Heart left ventricle (tissue), 16 donors: ENCODE measurements around the gene DHCR24. TPM values are rescaled to one million over a fixed set of nuclear protein-coding genes. Genes with fewer than 3 reads are reported as not detected.

Source experiments
- ATAC-seq, 4 donors: fragments of 200-7000 bp; cut with Tn5 transposase; one replicate each; pipeline ENCODE4 v1.9.1; 2020 to 2022; ENCODE audit warnings: moderate library complexity in 4 of 4, mild to moderate bottlenecking in 3 of 4, moderate number of reproducible peaks in 1 of 4
- DNase-seq, 5 donors: peaks; one replicate each; pipeline ENCODE4 v3.0.0-alpha.2; 2020
- H3K27ac ChIP-seq, 12 donors: fragments of 200-600 bp; sonication (generic) in 4 of 12; one replicate each; pipeline versions ENCODE4 v1.5.0 to v1.8.0; 2016 to 2022; ENCODE audit warnings: mild to moderate bottlenecking in 2 of 12
- H3K27me3 ChIP-seq, 9 donors: fragments of 200-600 bp; sonication (generic) in 2 of 9; one replicate each; pipeline versions ENCODE4 v1.5.1 to v1.8.0; 2016 to 2022; ENCODE audit warnings: mild to moderate bottlenecking in 3 of 9
- H3K36me3 ChIP-seq, 9 donors: fragments of 200-600 bp; sonication (generic) in 2 of 9; one replicate each; pipeline versions ENCODE4 v1.5.0 to v1.8.0; 2018 to 2022; ENCODE audit warnings: mild to moderate bottlenecking in 2 of 9
- H3K4me1 ChIP-seq, 12 donors: fragments of 200-600 bp; sonication (generic) in 4 of 12; one replicate each; pipeline versions ENCODE4 v1.5.0 to v1.8.0; 2016 to 2022; ENCODE audit warnings: mild to moderate bottlenecking in 3 of 12
- H3K4me3 ChIP-seq, 12 donors: fragments of 200-600 bp; sonication (generic) in 4 of 12; one replicate each; pipeline versions ENCODE4 v1.5.0 to v1.8.0; 2017 to 2022; ENCODE audit warnings: mild to moderate bottlenecking in 9 of 12, moderate library complexity in 4 of 12
- H3K9me3 ChIP-seq, 12 donors: fragments of 200-600 bp; sonication (generic) in 4 of 12; one replicate each; pipeline versions ENCODE4 v1.5.0 to v1.8.0; 2016 to 2022; ENCODE audit warnings: mild to moderate bottlenecking in 1 of 12
- CTCF ChIP-seq, 12 donors: fragments of 200-600 bp; sonication (generic) in 4 of 12; IDR thresholded peaks; one replicate each; pipeline versions ENCODE4 v1.5.0 to v1.8.0; 2018 to 2022; ENCODE audit warnings: antibody characterized with exemption in 12 of 12, mild to moderate bottlenecking in 5 of 12
- POLR2A ChIP-seq, 2 donors: fragments of 450-650 bp; IDR thresholded peaks; one replicate each; pipeline ENCODE4 v1.6.1; 2017; ENCODE audit warnings: antibody characterized with exemption in 2 of 2, mild to moderate bottlenecking in 2 of 2, moderate library complexity in 2 of 2
- WGBS, 4 donors: extraction: QIAGEN DNeasy Blood & Tissue Kit in 2 of 4; methylation state at CpG; one replicate each; pipeline versions ENCODE4 v1.1.5 to v1.1.7; 2013 to 2018; 5-methylcytosine and 5-hydroxymethylcytosine counted together
- intact Hi-C, 10 donors: fragments of 100-400 bp; cut with DNase I; formaldehyde crosslinking; loops; one replicate each; pipeline versions ENCODE4 v1.11.1 to v1.14.2; 2022
- polyA plus RNA-seq, 2 donors: library from polyadenylated mRNA; stranded (reverse); fragments of 200-250 nt; gene quantifications; one replicate each; pipeline ENCODE4 v1.2.3, GENCODE V29; 2013
- total RNA-seq, 9 donors: library from RNA; depleted of rRNA in 2 of 9; stranded (reverse); fragments of >200 nt in 2 of 9; fragmentation: NEBNext Ultra II Directional in 3 of 9; extraction: Animal tissue kit (Norgen Biotek cat#: 25700) in 3 of 9; gene quantifications; one replicate each; pipeline versions ENCODE4 v1.1.0 to v1.2.4, GENCODE V29; 2016 to 2023
- donor health status: ischemic (EF 13 %, LVEDD 7.1; RV severe dilation, severe dysfunction).
- donor health status: healthy with polysubstance abuse.
- donor health status: DM: no; HTN: yes; CAD: no.
- donor health status: DM: no; HTN: no; CAD: no.
- donor health status: ischemic (EF 25% LVEDD 6.9; RV normal size, moderate dysfunction).
- donor health status: ischemic (EF 25% LVEDD 5.7; RV mildly dilated, moderate dysfunction).
- donor health status: healthy.
- donor health status: DM: yes; HTN: yes; CAD: no.
- donor health status: ischemic (EF 35%, LVEDD 5.7; RV mildly dilated, moderate dysfunction).
- donor health status: nonischemic (EF 11% LVEDD 7.7; RV severe dilation, severe dysfunction).
- donor health status: DM: yes; HTN: yes; CAD: no.
- donor health status: PGD.
- donor health status: ischemic (EF 29% LVEDD 5.4; RV normal size, mild dysfunction).
- donor health status: nonischemic (EF 23%, LVEDD 6.1; RV moderate dilation, normal function).

Gene DHCR24
- total and polyA plus RNA-seq, 11 donors: 5.3 to 109 (median 25.4) TPM

GRCh38 chr1:54931275-54931840 lies 44.4 kb upstream of the DHCR24 start:
- no peak overlapping the region for H3K4me3 ChIP-seq
- no peaks in the 10 kb centered on the region for H3K36me3 ChIP-seq
- WGBS, 4 donors: 35 to 70% (median 61%) methylated on average over 1 of the region's 1 CpG
- TF ChIP-seq CTCF (IDR thresholded peaks at IDR 0.05): no peak
- no peak for TF ChIP-seq POLR2A (IDR thresholded peaks at IDR 0.05)
- no peaks in the 10 kb centered on the region for H3K9me3 ChIP-seq
- H3K27ac ChIP-seq: no peak overlapping the region
- H3K27me3 ChIP-seq: no peaks in the 10 kb centered on the region
- peaks cover 0 to 27% (median 14%) of the 10 kb centered on the region in 12 donors for H3K4me1 ChIP-seq
- intact Hi-C loops: no loop called here
- ATAC-seq: no peak
- DNase-seq: no peak

GRCh38 chr1:54929700-54930099 lies 42.7 kb upstream of the DHCR24 start:
- H3K27me3 ChIP-seq: no peaks in the 10 kb centered on the region
- DNase-seq (no peak), ATAC-seq (no peak)
- no peak overlapping the region for H3K4me3 ChIP-seq
- TF ChIP-seq POLR2A (IDR thresholded peaks at IDR 0.05): no peak
- no peak for TF ChIP-seq CTCF (IDR thresholded peaks at IDR 0.05)
- no peak overlapping the region for H3K27ac ChIP-seq
- H3K9me3 ChIP-seq: no peaks in the 10 kb centered on the region
- H3K36me3 ChIP-seq: no peaks in the 10 kb centered on the region
- peaks cover 0 to 27% (median 14%) of the 10 kb centered on the region in 12 donors for H3K4me1 ChIP-seq
- intact Hi-C loops: loop anchor here in 1 of 10 donors (5.0 kb wide), 1 partner anchor 42 kb away; the partner anchor contains the start of gene DHCR24

- H3K36me3 ChIP-seq: no peaks in the 10 kb centered on the region
- intact Hi-C loops: loop anchor here in 1 of 10 donors (5.0 kb wide), 1 partner anchor 41 kb away; the partner anchor contains the start of gene DHCR24
- H3K4me1 ChIP-seq: peaks cover 0 to 28% (median 14%) of the 10 kb centered on the region in 12 donors
- DNase-seq: no peak
- WGBS, 4 donors: 67 to 88% (median 70%) methylated on average over 2 of the region's 2 CpGs
- no peak overlapping the region for H3K4me3 ChIP-seq
- H3K27ac ChIP-seq: peak overlapping the region; percentile 56 to 91 (median 76)
- ATAC-seq: peak in 3 of 4 donors; percentile 56 to 62 (median 57)
- TF ChIP-seq POLR2A (IDR thresholded peaks at IDR 0.05) (no peak), CTCF (IDR thresholded peaks at IDR 0.05) (no peak)
- H3K9me3 ChIP-seq: no peaks in the 10 kb centered on the region
- H3K27me3 ChIP-seq: no peaks in the 10 kb centered on the region
Measured at GRCh38 chr1:54928327-54928726, 41.3 kb upstream of the DHCR24 start.

GRCh38 chr1:54927472-54928240 lies 40.7 kb upstream of the DHCR24 start:
- DNase-seq (peak in 4 of 5 donors; percentile 71 to 80 (median 75)), ATAC-seq (peak; percentile 31 to 78 (median 60))
- 68 to 72% (median 69%) methylated on average over 8 of the region's 8 CpGs for WGBS, 4 donors
- Histone ChIP-seq H3K4me1 (peaks cover 0 to 35% (median 14%) of the 10 kb centered on the region in 12 donors), H3K27me3 (no peaks in the 10 kb centered on the region), H3K9me3 (no peaks in the 10 kb centered on the region), H3K36me3 (no peaks in the 10 kb centered on the region), H3K27ac (peak overlapping the region; percentile 56 to 91 (median 76)), H3K4me3 (no peak overlapping the region)
- TF ChIP-seq POLR2A (IDR thresholded peaks at IDR 0.05): peak in 1 of 2 donors; percentile 12
- TF ChIP-seq CTCF (IDR thresholded peaks at IDR 0.05): no peak
- intact Hi-C loops: loop anchor here in 1 of 10 donors (5.0 kb wide), 1 partner anchor 40 kb away; the partner anchor contains the start of gene DHCR24
